Hippocampal formation (tissue), 2 donors: Measurements from ENCODE around the gene CAPN11.
A peak's percentile ranks its signal among the peaks of the same experiment; 100 is the strongest.

Source experiments
- DNase-seq, 2 donors: peaks; one replicate each; lab custom pipeline; 2025; lab: John Stamatoyannopoulos, UW

The CAPN11 gene

GRCh38 chr6:44214307-44214706 lies 55.7 kb downstream of the CAPN11 start:
- no peak for DNase-seq

- DNase-seq = no peak
These were observed 58.2 kb downstream of the CAPN11 start, which contains the start of gene MYMX for GRCh38 chr6:44216677-44217331. Gene MYMX, plus strand, starts transcription at chr6:44216926. Its CDS starts 546 bp downstream, at chr6:44217472.

- peak in 1 of 2 donors; percentile 58 for DNase-seq
These were observed 58.9 kb downstream of the CAPN11 start for GRCh38 chr6:44217332-44218143.

- DNase-seq = peak in 1 of 2 donors; percentile 54
These were observed 60.6 kb downstream of the CAPN11 start for GRCh38 chr6:44219053-44219814.

GRCh38 chr6:44219815-44220784 lies 61.5 kb downstream of the CAPN11 start:
- DNase-seq = no peak

- DNase-seq = no peak
These were observed 62.3 kb downstream of the CAPN11 start for GRCh38 chr6:44220913-44221290.

GRCh38 chr6:44221291-44221960 lies 62.8 kb downstream of the CAPN11 start:
- DNase-seq = peak; percentile 40 to 70

- DNase-seq = no peak
These were observed 63.3 kb downstream of the CAPN11 start for GRCh38 chr6:44221961-44222335.

- DNase-seq = no peak
These were observed 64.1 kb downstream of the CAPN11 start for GRCh38 chr6:44222486-44223318.

- peak; percentile 36 to 60 for DNase-seq
These were observed 64.9 kb downstream of the CAPN11 start, which contains the start of gene SLC29A1 for GRCh38 chr6:44223319-44224028. Gene SLC29A1, plus strand, starts transcription at chr6:44223595. Its CDS starts 3,719 bp downstream, at chr6:44227314.

GRCh38 chr6:44224029-44224964 lies 65.7 kb downstream of the CAPN11 start:
- no peak for DNase-seq

- DNase-seq = no peak
These were observed 66.3 kb downstream of the CAPN11 start for GRCh38 chr6:44224965-44225305.

- DNase-seq = no peak
These were observed 67.1 kb downstream of the CAPN11 start for GRCh38 chr6:44225579-44226325.

GRCh38 chr6:44226368-44227147 lies 67.9 kb downstream of the CAPN11 start:
- DNase-seq = no peak

- no peak for DNase-seq
These were observed 68.7 kb downstream of the CAPN11 start for GRCh38 chr6:44227148-44227793.

GRCh38 chr6:44228031-44228430 lies 69.4 kb downstream of the CAPN11 start:
- DNase-seq = no peak
